GM19452 (cell line): ENCODE results near the gene NOC2L.

Source experiments
- ATAC-seq: cut with Tn5 transposase; IDR thresholded peaks from one replicate; pipeline ENCODE4 v1.9.1; 2021; ENCODE audit not compliant: unreplicated experiment

The NOC2L gene

DNA sequence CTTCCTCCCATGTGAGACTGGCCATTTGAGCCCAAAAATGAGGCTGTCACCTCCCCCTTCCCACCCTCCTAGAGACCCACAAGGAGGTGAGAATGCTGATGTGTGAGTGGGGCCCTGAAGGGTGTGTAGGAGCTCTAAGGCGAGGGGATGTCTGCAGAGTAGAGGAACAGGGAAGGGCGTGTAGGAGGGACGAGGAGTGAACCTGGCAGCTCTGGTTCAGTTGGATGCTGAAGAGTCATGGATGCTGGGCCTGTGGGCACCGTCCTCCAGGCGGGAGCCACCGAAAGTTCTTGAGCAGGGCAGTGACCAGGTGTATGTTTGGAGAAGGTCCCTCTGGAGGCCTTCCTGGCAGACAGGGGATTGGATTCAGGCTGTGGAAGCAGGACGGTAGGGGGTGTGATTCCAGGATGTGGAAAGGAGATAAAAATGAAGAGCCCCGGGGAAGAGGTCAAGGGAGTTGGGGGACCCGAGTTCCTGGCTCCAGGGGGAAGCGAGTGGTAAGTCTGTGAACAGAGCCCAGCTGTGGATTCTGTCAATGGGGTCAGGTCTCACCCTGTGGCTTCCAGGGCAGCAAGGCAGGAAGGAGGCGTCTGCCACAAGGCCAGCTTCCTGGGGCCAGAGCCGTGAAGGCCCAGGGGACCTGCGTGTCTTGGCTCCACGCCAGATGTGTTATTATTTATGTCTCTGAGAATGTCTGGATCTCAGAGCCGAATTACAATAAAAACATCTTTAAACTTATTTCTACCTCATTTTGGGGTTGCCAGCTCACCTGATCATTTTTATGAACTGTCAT, 27.5 kb downstream of the NOC2L start:
- ATAC-seq: no peak

DNA sequence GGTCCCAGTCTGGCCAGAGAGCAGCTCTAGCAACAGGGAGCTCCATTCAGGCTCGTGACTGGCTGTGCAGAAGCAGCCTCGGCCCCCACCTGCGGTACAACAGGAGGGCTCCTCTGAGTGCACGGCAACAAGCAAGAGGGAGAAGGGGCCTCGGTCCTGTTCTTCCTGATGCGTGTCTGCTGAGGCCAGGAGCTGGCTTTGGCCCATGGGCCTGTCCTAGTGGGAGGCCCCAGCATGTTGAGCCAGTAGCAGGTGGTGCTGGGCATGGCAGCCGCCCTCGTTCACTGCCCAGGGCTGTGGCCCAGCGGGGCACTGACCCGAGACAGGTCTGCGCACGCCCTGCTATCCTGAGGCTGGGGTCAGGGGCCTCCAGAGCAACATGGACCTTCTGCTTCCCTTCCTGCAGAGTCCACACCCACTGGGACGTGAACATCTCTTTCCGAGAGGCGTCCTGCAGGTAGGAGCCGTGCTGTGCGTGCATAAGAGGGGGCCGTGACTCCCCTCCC, 28.4 kb downstream of the NOC2L start:
- no peak for ATAC-seq

DNA sequence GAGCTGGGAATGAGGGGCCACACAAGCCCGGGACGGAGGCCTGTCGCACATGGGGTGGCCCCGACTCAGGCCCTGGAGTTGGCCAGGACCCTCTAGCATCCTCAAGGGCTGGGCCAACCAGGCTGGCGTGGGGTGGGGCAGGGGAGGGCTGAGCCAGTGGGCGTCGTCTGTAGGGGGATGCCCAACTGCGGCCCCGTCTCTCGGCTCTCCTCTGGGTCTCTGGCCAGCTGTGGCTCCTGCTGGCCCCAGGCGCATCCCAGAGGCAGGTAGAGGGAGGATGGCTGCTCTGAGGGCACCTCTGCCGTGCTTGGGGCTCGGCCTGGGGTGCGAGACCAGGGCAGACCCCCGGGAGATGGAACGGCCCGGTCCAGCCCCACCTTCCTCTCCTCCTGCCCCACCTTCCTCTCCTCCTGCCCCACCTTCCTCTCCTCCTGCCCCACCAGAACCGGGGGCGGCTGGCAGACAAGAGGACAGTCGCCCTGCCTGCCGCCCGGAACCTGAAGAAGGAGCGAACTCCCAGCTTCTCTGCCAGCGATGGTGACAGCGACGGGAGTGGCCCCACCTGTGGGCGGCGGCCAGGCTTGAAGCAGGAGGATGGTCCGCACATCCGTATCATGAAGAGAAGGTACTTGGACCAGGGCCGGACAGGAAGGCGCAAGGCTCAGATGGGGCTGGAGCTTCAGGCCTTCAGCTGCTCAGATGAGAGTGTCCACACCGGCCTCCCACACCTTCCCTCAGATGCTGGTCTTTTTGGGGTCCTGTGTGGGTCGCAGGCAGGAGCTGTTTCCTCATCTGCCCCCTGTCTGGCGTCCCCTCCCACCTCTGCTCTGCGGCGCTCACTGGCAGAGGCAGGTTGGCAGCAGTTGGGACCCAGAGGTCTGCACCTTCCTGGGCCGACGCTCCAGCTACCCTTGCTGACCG, 29.1 kb downstream of the NOC2L start:
- ATAC-seq: no peak

DNA sequence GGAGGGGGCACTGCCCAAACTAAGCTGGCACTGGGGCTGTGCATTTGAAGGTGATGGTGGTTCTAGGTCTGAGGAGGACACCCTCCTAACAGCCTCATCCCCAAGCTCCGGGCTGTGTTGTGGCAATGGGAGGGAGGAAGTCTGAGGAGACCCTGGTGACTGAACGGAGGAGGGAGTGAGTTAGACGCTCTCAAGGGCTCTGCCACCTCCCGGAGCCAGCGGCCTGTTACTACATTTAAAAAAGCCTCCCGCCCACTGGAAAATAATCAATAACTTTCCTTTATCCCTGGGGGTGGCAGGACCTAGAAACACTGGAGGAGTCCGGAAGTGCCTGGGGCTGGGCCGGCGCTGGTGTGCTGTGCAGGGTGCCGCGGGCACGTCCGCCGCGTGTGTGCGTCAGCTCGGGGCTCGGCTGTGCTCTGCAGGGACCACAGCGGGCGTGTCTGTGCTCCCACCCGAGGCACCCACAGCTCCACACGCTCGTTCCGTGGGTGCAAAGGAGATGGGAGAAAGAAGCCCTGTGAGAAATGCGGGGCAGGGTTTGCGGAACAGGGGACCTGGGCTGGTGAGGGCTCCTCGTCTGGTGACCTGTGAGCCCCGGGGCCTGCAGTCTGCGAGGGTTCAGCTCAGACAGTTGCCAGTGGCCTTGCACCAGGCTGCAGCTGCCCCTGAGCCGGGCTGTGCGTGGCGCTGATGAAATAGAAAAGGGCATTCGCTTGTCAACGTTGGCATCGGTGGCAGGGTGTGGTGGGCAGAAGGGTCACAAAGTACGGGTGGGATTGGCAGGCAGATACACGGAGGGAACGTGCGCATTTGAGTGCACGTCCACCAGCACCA, 30.0 kb downstream of the NOC2L start:
- ATAC-seq: no peak

DNA sequence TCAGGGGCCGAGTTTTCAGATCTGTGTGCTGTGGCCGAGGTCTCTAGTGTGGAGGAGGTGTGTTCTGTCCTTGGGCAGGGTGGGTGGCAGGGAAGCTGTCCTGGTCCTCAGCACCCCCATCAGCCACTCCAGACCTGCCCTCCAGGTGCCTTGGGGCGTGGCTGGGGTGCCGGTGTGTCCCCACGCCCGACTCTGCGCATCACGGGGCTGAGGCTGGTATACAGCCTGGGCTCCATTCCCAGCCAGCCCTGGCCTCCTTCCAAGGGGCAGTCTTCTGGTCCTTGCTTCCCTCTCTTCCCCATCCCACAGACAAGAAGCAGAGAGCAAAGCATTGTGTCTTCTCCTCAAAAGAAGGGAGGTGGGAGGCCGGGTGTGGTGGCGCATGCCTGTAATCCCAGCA, 31.3 kb downstream of the NOC2L start:
- ATAC-seq: no peak

GRCh38 chr1:927234-927633, 31.8 kb downstream of the NOC2L start:
- no peak for ATAC-seq

- ATAC-seq: no peak
These were observed 33.3 kb downstream of the NOC2L start for GRCh38 chr1:925561-926421.

- ATAC-seq: no peak
These were observed 34.1 kb downstream of the NOC2L start for GRCh38 chr1:924656-925560.

GRCh38 chr1:923991-924655, 34.9 kb downstream of the NOC2L start:
- ATAC-seq: no peak

GRCh38 chr1:923131-923990, 35.7 kb downstream of the NOC2L start, which contains the start of gene SAMD11:
SAMD11 (plus strand) TSS chr1:923923; CDS start chr1:924432, 509 bp downstream.
- no peak for ATAC-seq

GRCh38 chr1:921011-921837, 37.8 kb downstream of the NOC2L start:
- no peak for ATAC-seq

GRCh38 chr1:920521-920920, 38.5 kb downstream of the NOC2L start:
- no peak for ATAC-seq

DNA sequence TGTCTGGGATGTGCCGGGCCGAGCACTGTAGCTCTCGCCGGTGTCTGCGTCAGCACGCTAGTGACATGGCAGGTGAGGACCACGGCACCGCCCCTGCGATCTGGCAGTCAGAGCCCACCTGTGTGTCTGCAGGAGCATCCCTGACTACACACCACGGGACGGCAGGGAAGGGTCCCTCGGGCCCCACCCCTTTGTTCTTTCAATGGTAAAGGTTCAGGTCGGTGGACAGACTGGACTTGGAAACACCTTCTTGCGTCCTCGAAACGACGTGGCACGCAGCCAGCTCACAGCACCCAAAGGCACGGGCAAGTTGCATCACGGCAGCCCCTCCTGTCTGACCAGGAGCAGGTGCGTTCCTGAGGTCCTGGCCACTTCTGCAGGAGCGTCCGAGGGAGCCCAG, 39.0 kb downstream of the NOC2L start:
- ATAC-seq: no peak

DNA sequence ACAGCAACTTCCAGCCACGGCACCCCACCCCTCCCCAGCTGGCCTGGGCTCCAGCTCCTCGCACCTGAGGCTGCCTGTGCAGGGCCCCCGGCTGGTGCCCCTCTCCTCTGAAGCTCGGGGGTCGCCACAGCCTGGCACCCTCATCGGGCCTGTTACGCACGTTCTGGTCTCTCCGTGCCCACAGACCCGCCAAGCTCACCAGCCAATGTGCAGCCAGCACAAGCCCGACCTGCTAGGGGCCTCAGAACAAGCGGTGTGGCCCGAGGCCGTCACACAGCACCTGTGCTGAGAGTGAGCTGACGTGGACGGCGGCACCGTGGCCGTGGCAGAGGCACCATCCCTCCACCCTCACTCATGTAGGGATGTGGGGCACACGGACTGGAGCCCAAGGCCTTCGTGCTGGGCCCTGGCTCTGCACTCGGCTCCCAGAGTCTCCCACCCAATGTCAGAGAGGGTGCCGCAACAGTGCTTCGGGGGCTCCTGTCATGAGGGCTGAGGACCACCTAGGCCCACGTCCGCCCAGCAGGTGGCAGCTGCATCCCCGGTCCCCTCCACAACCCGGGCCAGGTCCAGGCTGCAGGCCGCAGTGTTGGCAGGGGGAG, 39.7 kb downstream of the NOC2L start:
- ATAC-seq: no peak

DNA sequence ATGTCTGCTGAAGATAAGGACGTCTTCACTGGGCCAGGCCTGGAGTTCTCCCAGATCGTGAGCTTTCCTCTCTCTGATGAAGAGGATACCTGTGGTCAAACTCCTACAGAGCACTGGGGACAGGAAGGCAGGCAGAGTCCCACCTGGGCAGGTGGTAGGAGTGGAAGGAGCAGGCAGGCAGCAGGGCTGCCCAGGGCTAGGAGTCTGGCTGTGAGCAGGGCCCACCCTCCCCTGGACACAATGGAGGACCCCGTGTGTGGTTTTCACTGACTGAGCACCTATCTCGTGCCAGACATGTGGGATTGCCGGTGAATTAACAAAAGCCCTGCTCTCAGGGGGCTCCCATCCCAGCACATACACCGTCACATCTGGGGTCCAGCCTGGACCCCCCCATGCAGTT, 40.2 kb downstream of the NOC2L start:
- no peak for ATAC-seq

DNA sequence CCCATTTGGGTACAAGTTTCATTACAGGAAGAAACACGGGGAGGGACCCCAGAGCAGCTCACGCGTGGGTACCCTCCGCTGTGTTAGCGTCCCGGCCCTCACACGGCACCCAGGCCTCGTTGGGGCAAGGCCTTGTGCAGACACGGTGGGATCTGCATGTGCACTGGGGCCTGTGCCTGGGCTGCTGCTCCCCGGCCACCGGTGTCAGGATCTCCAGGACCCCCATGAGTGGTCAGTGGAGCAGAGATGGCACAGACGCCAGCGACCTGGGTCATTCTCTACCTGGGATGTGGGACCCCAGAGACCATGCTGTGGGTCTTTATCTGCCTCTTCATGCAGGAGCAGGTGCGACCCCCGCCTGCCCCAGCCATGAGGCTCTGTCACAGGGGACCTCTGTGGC, 40.7 kb downstream of the NOC2L start:
- ATAC-seq: no peak
